DOHH2 (cell line): ENCODE results near the gene PASK.

Experiments
- H3F3A ChIP-seq: fragments of 200-600 bp; sonication (generic), shearing (Covaris generic); 2 replicates; pipeline ENCODE4 v1.6.0; 2016; ENCODE audit warnings: antibody characterized with exemption, mild to moderate bottlenecking; ENCODE audit not compliant: control insufficient read depth, insufficient read depth
- H3K27ac ChIP-seq: fragments of 200-600 bp; sonication (generic); 2 replicates; pipeline ENCODE4 v1.5.1; 2014; ENCODE audit warnings: low read depth, mild to moderate bottlenecking, low read length, moderate library complexity
- H3K27me3 ChIP-seq: fragments of 200-600 bp; sonication (generic); 2 replicates; pipeline ENCODE4 v1.6.1; 2014; ENCODE audit warnings: mild to moderate bottlenecking, low read length, mixed read lengths; ENCODE audit not compliant: control insufficient read depth
- H3K36me3 ChIP-seq: fragments of 200-600 bp; sonication (generic); 2 replicates; pipeline ENCODE4 v1.6.1; 2014; ENCODE audit warnings: mild to moderate bottlenecking, low read length, moderate library complexity, mixed read lengths; ENCODE audit not compliant: control insufficient read depth
- H3K4me1 ChIP-seq: fragments of 200-600 bp; sonication (generic); 2 replicates; pipeline ENCODE4 v1.6.1; 2014; ENCODE audit warnings: mild to moderate bottlenecking, low read length, mixed read lengths; ENCODE audit not compliant: control insufficient read depth
- H3K4me2 ChIP-seq: fragments of 200-600 bp; sonication (generic); 2 replicates; pipeline ENCODE4 v1.6.0; 2014; ENCODE audit warnings: mild to moderate bottlenecking, low read length, moderate library complexity
- H3K4me3 ChIP-seq: fragments of 200-600 bp; sonication (generic); 2 replicates; pipeline ENCODE4 v1.5.1; 2014; ENCODE audit warnings: mild to moderate bottlenecking, low read length, mixed read lengths
- H3K79me2 ChIP-seq: fragments of 200-600 bp; sonication (generic); 2 replicates; pipeline ENCODE4 v1.6.1; 2014; ENCODE audit warnings: mild to moderate bottlenecking, low read length, mixed read lengths; ENCODE audit not compliant: control insufficient read depth
- H3K9me2 ChIP-seq: fragments of 200-600 bp; sonication (generic); replicated peaks from 2 replicates; pipeline ENCODE4 v1.6.1; 2014; ENCODE audit warnings: mild to moderate bottlenecking, low read length, mixed read lengths; ENCODE audit not compliant: control insufficient read depth
- H3K9me3 ChIP-seq: fragments of 200-600 bp; sonication (generic); 2 replicates; pipeline ENCODE4 v1.6.1; 2014; ENCODE audit warnings: antibody characterized with exemption, low read length, mixed read lengths; ENCODE audit not compliant: control insufficient read depth, insufficient read depth
- H4K20me1 ChIP-seq: fragments of 200-600 bp; sonication (generic); 2 replicates; pipeline ENCODE4 v1.6.0; 2014; ENCODE audit warnings: low read depth, mild to moderate bottlenecking, antibody characterized with exemption, low read length, moderate library complexity; ENCODE audit not compliant: control insufficient read depth, insufficient read depth
- CTCF ChIP-seq: fragments of 200-600 bp; sonication (generic); IDR thresholded peaks from one replicate; pipeline ENCODE4 v1.5.1; 2014; ENCODE audit warnings: antibody characterized with exemption, mild to moderate bottlenecking, low read depth, low read length; ENCODE audit not compliant: poor library complexity, severe bottlenecking
- EZH2phosphoT487 ChIP-seq: fragments of 200-600 bp; sonication (generic); IDR thresholded peaks from 2 replicates; pipeline ENCODE4 v1.6.1; 2017; ENCODE audit warnings: borderline replicate concordance, mild to moderate bottlenecking, antibody characterized with exemption, low read length, moderate library complexity, mixed read lengths

The PASK gene

GRCh38 chr2:241129086-241129871, 20.0 kb downstream of the PASK start:
- Histone ChIP-seq H3F3A (no peaks in the 10 kb centered on the region), H3K9me2 (no peaks in the 10 kb centered on the region), H3K36me3 (peaks cover 35% of the 10 kb centered on the region), H3K4me2 (no peak overlapping the region), H3K9me3 (no peaks in the 10 kb centered on the region), H4K20me1 (no peaks in the 10 kb centered on the region), H3K79me2 (no peaks in the 10 kb centered on the region), H3K27ac (no peak overlapping the region), H3K4me3 (no peak overlapping the region), H3K27me3 (no peaks in the 10 kb centered on the region), H3K4me1 (no peaks in the 10 kb centered on the region)
- TF ChIP-seq EZH2phosphoT487: no peak

- H3K36me3 ChIP-seq: peaks cover 38% of the 10 kb centered on the region
- H3F3A ChIP-seq: no peaks in the 10 kb centered on the region
- H3K79me2 ChIP-seq: no peaks in the 10 kb centered on the region
- no peaks in the 10 kb centered on the region for H3K9me3 ChIP-seq
- no peaks in the 10 kb centered on the region for H3K4me1 ChIP-seq
- H3K27ac ChIP-seq: no peak overlapping the region
- no peaks in the 10 kb centered on the region for H4K20me1 ChIP-seq
- no peak for TF ChIP-seq CTCF
- TF ChIP-seq EZH2phosphoT487: no peak
- no peak overlapping the region for H3K4me2 ChIP-seq
- no peak overlapping the region for H3K4me3 ChIP-seq
- H3K27me3 ChIP-seq: no peaks in the 10 kb centered on the region
- H3K9me2 ChIP-seq: no peaks in the 10 kb centered on the region
These were observed 21.0 kb downstream of the PASK start for GRCh38 chr2:241128266-241128665.

DNA sequence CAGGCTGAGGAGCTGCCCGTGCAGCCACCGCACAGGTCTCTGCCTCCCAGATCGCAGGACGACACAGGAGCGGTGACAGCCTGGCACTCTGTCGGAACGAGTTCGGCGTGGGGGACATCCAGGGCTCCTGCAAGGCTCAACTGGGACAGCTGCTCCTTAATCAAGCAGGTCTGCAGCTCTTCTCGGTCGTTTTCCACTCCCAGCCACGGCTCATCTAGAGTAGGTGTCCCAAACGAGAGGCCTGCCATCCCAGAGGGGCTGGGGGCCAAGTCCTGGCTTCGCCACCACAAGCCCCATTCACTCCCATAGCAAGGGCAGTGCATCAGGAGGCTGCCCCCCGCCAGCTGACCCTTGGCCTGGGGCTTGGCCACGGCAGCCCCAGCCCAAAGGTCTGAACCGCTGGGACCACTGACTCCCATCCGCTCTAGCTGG, 22.5 kb downstream of the PASK start:
- Histone ChIP-seq H3K36me3 (peaks cover 41% of the 10 kb centered on the region), H3K4me2 (no peak overlapping the region), H3K79me2 (no peaks in the 10 kb centered on the region), H3K27me3 (no peaks in the 10 kb centered on the region), H3K9me2 (no peaks in the 10 kb centered on the region), H3F3A (peaks cover 6% of the 10 kb centered on the region; the same call in 1 of the 2 replicates), H3K9me3 (no peaks in the 10 kb centered on the region), H4K20me1 (no peaks in the 10 kb centered on the region), H3K27ac (no peak overlapping the region), H3K4me3 (no peak overlapping the region), H3K4me1 (no peaks in the 10 kb centered on the region)
- TF ChIP-seq EZH2phosphoT487 (no peak), CTCF (no peak)

DNA sequence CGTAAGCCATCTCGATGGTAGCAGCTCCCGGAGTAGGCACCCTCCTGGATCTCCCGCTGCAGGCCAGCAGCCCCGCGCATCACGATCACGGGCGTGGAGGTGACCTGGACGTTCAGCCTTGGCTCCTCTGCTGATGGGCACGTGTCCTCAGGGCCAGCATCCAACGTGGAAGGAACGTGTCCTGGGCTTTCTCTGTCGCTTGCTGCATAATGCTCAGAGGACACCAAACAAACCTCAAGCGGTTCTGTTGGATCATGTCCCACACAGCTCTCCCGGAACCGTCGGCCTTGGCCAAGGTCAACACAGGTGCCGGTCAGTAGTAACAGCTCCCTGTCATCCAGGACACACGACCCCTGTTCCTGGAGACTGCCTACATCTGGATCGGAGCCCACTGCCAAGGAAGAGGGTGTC, 23.1 kb downstream of the PASK start:
- no peak overlapping the region for H3K4me3 ChIP-seq
- H3K4me1 ChIP-seq: no peaks in the 10 kb centered on the region
- no peak overlapping the region for H3K27ac ChIP-seq
- TF ChIP-seq CTCF (no peak), EZH2phosphoT487 (no peak)
- H3F3A ChIP-seq: peaks cover 8% of the 10 kb centered on the region; the same call in 1 of the 2 replicates
- H3K9me3 ChIP-seq: no peaks in the 10 kb centered on the region
- H3K27me3 ChIP-seq: no peaks in the 10 kb centered on the region
- H3K79me2 ChIP-seq: no peaks in the 10 kb centered on the region
- H4K20me1 ChIP-seq: no peaks in the 10 kb centered on the region
- no peaks in the 10 kb centered on the region for H3K9me2 ChIP-seq
- H3K36me3 ChIP-seq: peaks cover 46% of the 10 kb centered on the region
- no peak overlapping the region for H3K4me2 ChIP-seq
